ENCODE measurements around the gene ZBTB6. TPM values are rescaled to one million over a fixed set of nuclear protein-coding genes. Genes with fewer than 3 reads are reported as not detected.

The ZBTB6 gene
- total RNA-seq, 1 experiment from 2014 or later: 8.5 TPM

DNA sequence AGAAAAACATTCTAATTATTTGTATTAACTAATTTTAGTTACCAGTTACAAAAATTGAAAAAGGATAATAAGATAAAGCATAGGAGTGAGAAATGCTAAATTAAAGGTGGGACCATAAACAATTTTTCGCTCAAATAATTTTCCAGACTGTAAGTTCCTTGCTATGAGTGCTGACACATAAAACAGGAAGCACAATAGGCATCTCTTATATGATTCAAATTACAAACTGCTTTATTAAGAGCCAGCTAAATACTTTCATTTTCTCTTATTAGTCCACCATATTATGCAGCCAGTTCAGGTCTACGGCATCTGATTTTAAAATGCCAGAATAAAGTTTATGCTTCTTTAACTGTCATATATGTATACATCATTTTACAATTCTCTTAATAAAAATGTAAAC is 12.3 kb downstream of the ZBTB6 start:
- ChIA-PET POLR2A (interaction anchor here (0.6 to 7.1 kb wide), 7 partner anchors 10 to 1671 kb away, joined by 3 to 127 read pairs (median 8); partner anchors contain the start of genes RABGAP1, ZBTB26 and ZBTB6), CTCF (interaction anchor here (0.7 kb wide), 1 partner anchor 785 kb away, joined by 3 read pairs; no protein-coding TSS in a partner anchor)
- peak; percentile 15 for DNase-seq (ENCODE audit: unreplicated experiment)
- intact Hi-C loops (cut with micrococcal nuclease): loop anchor here (1.0 to 5.0 kb wide), 2 partner anchors 47 to 91 kb away; no protein-coding TSS in a partner anchor
- Mint-ChIP-seq H3K27ac (ENCODE audit: low read depth, unreplicated experiment) (peak overlapping the region; percentile 69), H3K9me3 (ENCODE audit: unreplicated experiment) (no peaks in the 10 kb centered on the region), H3K27me3 (ENCODE audit: insufficient read depth, unreplicated experiment) (no peaks in the 10 kb centered on the region), H3K4me3 (ENCODE audit: unreplicated experiment) (peak overlapping the region; percentile 43), H3K36me3 (ENCODE audit: insufficient read depth, unreplicated experiment) (peaks cover 20% of the 10 kb centered on the region), H3K4me1 (ENCODE audit: insufficient read depth, unreplicated experiment) (peaks cover 19% of the 10 kb centered on the region)
- BruUV-seq (replicated peaks): no TSS peak
- TF ChIP-seq, protein P1, sequence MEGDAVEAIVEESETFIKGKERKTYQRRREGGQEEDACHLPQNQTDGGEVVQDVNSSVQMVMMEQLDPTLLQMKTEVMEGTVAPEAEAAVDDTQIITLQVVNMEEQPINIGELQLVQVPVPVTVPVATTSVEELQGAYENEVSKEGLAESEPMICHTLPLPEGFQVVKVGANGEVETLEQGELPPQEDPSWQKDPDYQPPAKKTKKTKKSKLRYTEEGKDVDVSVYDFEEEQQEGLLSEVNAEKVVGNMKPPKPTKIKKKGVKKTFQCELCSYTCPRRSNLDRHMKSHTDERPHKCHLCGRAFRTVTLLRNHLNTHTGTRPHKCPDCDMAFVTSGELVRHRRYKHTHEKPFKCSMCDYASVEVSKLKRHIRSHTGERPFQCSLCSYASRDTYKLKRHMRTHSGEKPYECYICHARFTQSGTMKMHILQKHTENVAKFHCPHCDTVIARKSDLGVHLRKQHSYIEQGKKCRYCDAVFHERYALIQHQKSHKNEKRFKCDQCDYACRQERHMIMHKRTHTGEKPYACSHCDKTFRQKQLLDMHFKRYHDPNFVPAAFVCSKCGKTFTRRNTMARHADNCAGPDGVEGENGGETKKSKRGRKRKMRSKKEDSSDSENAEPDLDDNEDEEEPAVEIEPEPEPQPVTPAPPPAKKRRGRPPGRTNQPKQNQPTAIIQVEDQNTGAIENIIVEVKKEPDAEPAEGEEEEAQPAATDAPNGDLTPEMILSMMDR (IDR thresholded peaks at IDR 0.05; ENCODE audit: unreplicated experiment): no peak

GRCh38 chr9:122897969-122898368 is 15.2 kb downstream of the ZBTB6 start:
- CTCF ChIA-PET: interaction anchor here (0.8 to 1.5 kb wide), 3 partner anchors 9 to 126 kb away, joined by 3 to 4 read pairs (median 3); no protein-coding TSS in a partner anchor
- POLR2A ChIA-PET: interaction anchor here (0.7 to 7.1 kb wide), 5 partner anchors 15 to 43 kb away, joined by 3 to 45 read pairs (median 5); partner anchors contain the start of genes RABGAP1, ZBTB26 and ZBTB6
- peaks cover 15% of the 10 kb centered on the region for H3K4me1 Mint-ChIP-seq (ENCODE audit: insufficient read depth, unreplicated experiment)
- DNase-seq (ENCODE audit: unreplicated experiment): peak; percentile 15
- TF ChIP-seq, protein P1 (IDR thresholded peaks at IDR 0.05; ENCODE audit: unreplicated experiment): no peak
- peaks cover 46% of the 10 kb centered on the region for H3K36me3 Mint-ChIP-seq (ENCODE audit: insufficient read depth, unreplicated experiment)
- no TSS peak for BruUV-seq (replicated peaks)
- intact Hi-C loops (cut with micrococcal nuclease): no loop called here
- H3K27ac Mint-ChIP-seq (ENCODE audit: low read depth, unreplicated experiment): peak overlapping the region; percentile 74
- H3K4me3 Mint-ChIP-seq (ENCODE audit: unreplicated experiment): no peak overlapping the region
- no peaks in the 10 kb centered on the region for H3K9me3 Mint-ChIP-seq (ENCODE audit: unreplicated experiment)
- no peaks in the 10 kb centered on the region for H3K27me3 Mint-ChIP-seq (ENCODE audit: insufficient read depth, unreplicated experiment)

DNA sequence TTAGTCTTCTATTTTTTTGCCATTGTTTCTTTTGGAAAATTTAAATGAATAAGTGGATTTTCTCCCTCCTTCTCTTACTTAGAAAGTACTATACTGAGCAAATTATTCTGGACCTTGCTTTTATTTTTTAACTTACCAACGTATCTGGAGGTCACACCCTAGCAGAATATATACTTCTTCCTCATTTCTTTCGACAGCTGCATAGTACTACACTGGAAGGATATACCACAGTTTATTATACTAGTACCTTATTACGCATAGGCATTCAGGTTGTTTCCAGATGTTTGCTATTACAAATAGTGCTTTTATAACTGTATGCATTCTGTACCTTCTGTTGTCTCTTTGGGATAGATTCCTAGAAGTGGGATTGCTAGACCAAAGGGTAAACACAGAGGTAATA is 24.6 kb downstream of the ZBTB6 start:
- CTCF ChIA-PET: no interaction called here

GRCh38 chr9:122883125-122883524 is 30.0 kb downstream of the ZBTB6 start:
- ChIA-PET POLR2A (interaction anchor here (1.0 to 1.1 kb wide), 2 partner anchors 20 to 754 kb away, joined by 3 to 4 read pairs; no protein-coding TSS in a partner anchor), CTCF (interaction anchor here (0.6 kb wide), 1 partner anchor 11 kb away, joined by 4 read pairs; no protein-coding TSS in a partner anchor)
- Mint-ChIP-seq H3K4me1 (ENCODE audit: insufficient read depth, unreplicated experiment) (no peaks in the 10 kb centered on the region), H3K9me3 (ENCODE audit: unreplicated experiment) (no peaks in the 10 kb centered on the region), H3K36me3 (ENCODE audit: insufficient read depth, unreplicated experiment) (peaks cover 83% of the 10 kb centered on the region), H3K27ac (ENCODE audit: low read depth, unreplicated experiment) (no peak overlapping the region), H3K4me3 (ENCODE audit: unreplicated experiment) (no peak overlapping the region), H3K27me3 (ENCODE audit: insufficient read depth, unreplicated experiment) (no peaks in the 10 kb centered on the region)
- TF ChIP-seq, protein P1 (IDR thresholded peaks at IDR 0.05; ENCODE audit: unreplicated experiment): no peak
- no peak for DNase-seq (ENCODE audit: unreplicated experiment)
- intact Hi-C loops (cut with micrococcal nuclease): no loop called here
- BruUV-seq (replicated peaks): no TSS peak

More for the DNA sequence above, 24.6 kb downstream of the ZBTB6 start:
- Mint-ChIP-seq H3K4me1 (ENCODE audit: insufficient read depth, unreplicated experiment) (no peaks in the 10 kb centered on the region), H3K36me3 (ENCODE audit: insufficient read depth, unreplicated experiment) (peaks cover 88% of the 10 kb centered on the region), H3K4me3 (ENCODE audit: unreplicated experiment) (no peak overlapping the region), H3K9me3 (ENCODE audit: unreplicated experiment) (no peaks in the 10 kb centered on the region), H3K27me3 (ENCODE audit: insufficient read depth, unreplicated experiment) (no peaks in the 10 kb centered on the region), H3K27ac (ENCODE audit: low read depth, unreplicated experiment) (no peak overlapping the region)
- TF ChIP-seq, protein P1 (IDR thresholded peaks at IDR 0.05; ENCODE audit: unreplicated experiment): no peak
- POLR2A ChIA-PET: no interaction called here
- DNase-seq (ENCODE audit: unreplicated experiment): no peak
- TSS peak; percentile 12 for BruUV-seq (replicated peaks)
- intact Hi-C loops (cut with micrococcal nuclease): no loop called here

Measured in MCF 10A (cell line).